PC-9 (cell line): ENCODE measurements around the gene CCDC117. TPM values are rescaled to one million over a fixed set of nuclear protein-coding genes. Genes with fewer than 3 reads are reported as not detected.

Source experiments
- BruUV-seq: library from RNA; stranded (reverse); fragments of 400-500 nt; replicated peaks from 2 replicates; lab custom pipeline; 2021; lab: Mats Ljungman, UMichigan
- CTCF ChIA-PET: fragments of 300-600 bp; sonication (Branson Sonifier 250); formaldehyde crosslinking; loops from one replicate; lab custom pipeline; 2022; ENCODE audit warnings: antibody characterized with exemption; lab: Charles Lee
- POLR2A ChIA-PET: fragments of 300-600 bp; sonication (Branson Sonifier 250); formaldehyde crosslinking; loops from one replicate; lab custom pipeline; 2022; ENCODE audit warnings: antibody characterized with exemption; ENCODE audit not compliant: unreplicated experiment; lab: Charles Lee
- DNase-seq, 2 experiments: peaks; one replicate each; pipeline versions ENCODE4 v3.0.0 to v3.0.0-alpha.2; 2015 to 2022; ENCODE audit warnings: mixed read lengths in 1 of 2
- H2AFZ ChIP-seq: fragments of 200-600 bp; sonication (generic); 2 replicates; pipeline ENCODE4 v1.8.1; 2017; ENCODE audit warnings: antibody characterized with exemption
- H3F3A ChIP-seq: fragments of 200-600 bp; sonication (generic); 2 replicates; pipeline ENCODE4 v1.8.1; 2017; ENCODE audit warnings: antibody characterized with exemption, mild to moderate bottlenecking, low read depth; ENCODE audit not compliant: insufficient read depth
- H3K27ac ChIP-seq: fragments of 200-600 bp; sonication (generic); 2 replicates; pipeline ENCODE4 v1.6.1; 2016; ENCODE audit warnings: mixed run types
- H3K27me3 ChIP-seq: fragments of 200-600 bp; sonication (generic); 2 replicates; pipeline ENCODE4 v1.6.1; 2016; ENCODE audit warnings: low read depth, mixed run types; ENCODE audit not compliant: insufficient read depth
- H3K36me3 ChIP-seq: fragments of 200-600 bp; sonication (generic); 2 replicates; pipeline ENCODE4 v1.6.1; 2016; ENCODE audit warnings: low read depth, mixed run types
- H3K4me1 ChIP-seq: fragments of 200-600 bp; sonication (generic); replicated peaks from 2 replicates; pipeline ENCODE4 v1.6.1; 2016; ENCODE audit warnings: mixed run types; ENCODE audit not compliant: insufficient read depth
- H3K4me2 ChIP-seq: fragments of 200-600 bp; sonication (generic); 2 replicates; pipeline ENCODE4 v1.6.1; 2017; ENCODE audit warnings: mixed run types
- H3K4me3 ChIP-seq: fragments of 200-600 bp; sonication (generic); 2 replicates; pipeline ENCODE4 v1.6.1; 2016; ENCODE audit warnings: mixed run types
- H3K79me2 ChIP-seq: fragments of 200-600 bp; sonication (generic); 2 replicates; pipeline ENCODE4 v1.6.1; 2017; ENCODE audit warnings: low read depth, mixed run types
- H3K9me2 ChIP-seq: fragments of 200-600 bp; sonication (generic); 2 replicates; pipeline ENCODE4 v1.8.1; 2017; ENCODE audit warnings: mild to moderate bottlenecking; ENCODE audit not compliant: insufficient read depth
- H3K9me3 ChIP-seq: fragments of 200-600 bp; sonication (generic); 2 replicates; pipeline ENCODE4 v1.8.1; 2016; ENCODE audit warnings: low read depth; ENCODE audit not compliant: insufficient read depth
- H4K20me1 ChIP-seq: fragments of 200-600 bp; sonication (generic); 2 replicates; pipeline ENCODE4 v1.8.1; 2017; ENCODE audit not compliant: insufficient read depth
- EZH2 ChIP-seq: fragments of 200-600 bp; sonication (generic); IDR thresholded peaks from 2 replicates; pipeline ENCODE4 v1.8.0; 2017; ENCODE audit warnings: antibody characterized with exemption, low read depth
- intact Hi-C: fragments of 100-400 bp; cut with micrococcal nuclease; formaldehyde crosslinking; loops from one replicate; pipeline ENCODE4 v1.10.0; 2022; ENCODE audit not compliant: unreplicated experiment
- total RNA-seq: library from RNA; stranded (reverse); gene quantifications from 2 replicates; pipeline ENCODE4 v1.2.3, GENCODE V29; 2021
- TF ChIP-seq, protein P1 (sequence below): fragments of 200-600 bp; sonication (generic); conservative IDR thresholded peaks from 2 replicates; pipeline ENCODE4 v1.6.1; 2017; ENCODE audit warnings: mixed run types, antibody characterized with exemption, mild to moderate bottlenecking, moderate library complexity

The CCDC117 gene
- total RNA-seq, 1 experiment from 2014 or later, result 11.4 TPM

DNA sequence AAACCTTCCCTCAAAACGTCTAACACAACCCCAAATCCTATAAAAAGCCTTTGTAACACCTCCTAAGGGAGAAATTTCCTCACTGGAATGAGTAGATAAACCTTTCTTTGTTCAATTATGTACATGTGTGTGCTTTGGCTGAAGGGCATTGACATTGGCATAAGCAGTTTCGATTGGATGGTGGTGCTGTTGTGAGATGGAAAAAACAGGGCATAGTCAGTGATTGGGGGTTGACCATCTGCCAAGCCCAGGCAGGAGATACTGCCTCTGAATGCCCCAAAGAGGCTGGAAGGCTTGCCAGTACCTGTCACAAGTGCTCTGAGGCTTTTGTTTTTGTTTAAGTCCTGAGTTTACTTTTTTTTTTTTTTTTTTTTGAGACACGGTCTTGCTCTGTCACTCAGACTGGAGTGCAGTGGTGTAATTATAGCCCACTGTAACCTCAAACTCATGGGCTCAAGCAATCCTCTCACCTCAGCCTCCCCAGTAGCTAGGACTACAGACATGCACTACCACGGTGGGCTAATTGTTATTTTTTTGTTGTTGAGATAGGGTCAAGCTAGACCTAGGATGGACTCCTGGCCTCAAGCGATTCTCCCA is 1.2 kb upstream of the CCDC117 start:
- CTCF ChIA-PET, result no interaction called here

GRCh38 chr22:28773461-28773867 is 969 bp downstream of the CCDC117 start:
- H3K79me2 ChIP-seq, result peaks cover 46% of the 10 kb centered on the region
- no peaks in the 10 kb centered on the region for H4K20me1 ChIP-seq
- H3K4me3 ChIP-seq, result peak overlapping the region; percentile 64
- intact Hi-C loops, result no loop called here
- no peaks in the 10 kb centered on the region for H3K27me3 ChIP-seq
- H3K9me2 ChIP-seq, result no peaks in the 10 kb centered on the region
- H3K27ac ChIP-seq, result no peak overlapping the region
- no peaks in the 10 kb centered on the region for H3F3A ChIP-seq
- H3K4me2 ChIP-seq, result peak overlapping the region; percentile 83
- ChIA-PET CTCF (interaction anchor here (0.6 kb wide), 1 partner anchor 817 kb away, joined by 3 read pairs; no protein-coding TSS in a partner anchor), POLR2A (no interaction called here)
- H3K36me3 ChIP-seq, result peaks cover 10% of the 10 kb centered on the region; the same call in 1 of the 2 replicates
- H2AFZ ChIP-seq, result peak overlapping the region; percentile 69
- H3K9me3 ChIP-seq, result no peaks in the 10 kb centered on the region
- no peak for DNase-seq
- 0 out of 2 replicates have a peak, but pooled peaks cover 8% of the 10 kb centered on the region for H3K4me1 ChIP-seq
- TSS peak; percentile 50 for BruUV-seq
- TF ChIP-seq, protein P1, sequence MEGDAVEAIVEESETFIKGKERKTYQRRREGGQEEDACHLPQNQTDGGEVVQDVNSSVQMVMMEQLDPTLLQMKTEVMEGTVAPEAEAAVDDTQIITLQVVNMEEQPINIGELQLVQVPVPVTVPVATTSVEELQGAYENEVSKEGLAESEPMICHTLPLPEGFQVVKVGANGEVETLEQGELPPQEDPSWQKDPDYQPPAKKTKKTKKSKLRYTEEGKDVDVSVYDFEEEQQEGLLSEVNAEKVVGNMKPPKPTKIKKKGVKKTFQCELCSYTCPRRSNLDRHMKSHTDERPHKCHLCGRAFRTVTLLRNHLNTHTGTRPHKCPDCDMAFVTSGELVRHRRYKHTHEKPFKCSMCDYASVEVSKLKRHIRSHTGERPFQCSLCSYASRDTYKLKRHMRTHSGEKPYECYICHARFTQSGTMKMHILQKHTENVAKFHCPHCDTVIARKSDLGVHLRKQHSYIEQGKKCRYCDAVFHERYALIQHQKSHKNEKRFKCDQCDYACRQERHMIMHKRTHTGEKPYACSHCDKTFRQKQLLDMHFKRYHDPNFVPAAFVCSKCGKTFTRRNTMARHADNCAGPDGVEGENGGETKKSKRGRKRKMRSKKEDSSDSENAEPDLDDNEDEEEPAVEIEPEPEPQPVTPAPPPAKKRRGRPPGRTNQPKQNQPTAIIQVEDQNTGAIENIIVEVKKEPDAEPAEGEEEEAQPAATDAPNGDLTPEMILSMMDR, result no peak
- no peak for TF ChIP-seq EZH2

More for the DNA sequence above, 1.2 kb upstream of the CCDC117 start:
- Histone ChIP-seq H3K79me2 (peaks cover 31% of the 10 kb centered on the region), H2AFZ (no peak overlapping the region), H3K4me3 (no peak overlapping the region), H3K36me3 (peaks cover 10% of the 10 kb centered on the region; the same call in 1 of the 2 replicates), H4K20me1 (no peaks in the 10 kb centered on the region), H3K4me1 (0 out of 2 replicates have a peak, but pooled peaks cover 8% of the 10 kb centered on the region), H3K27ac (no peak overlapping the region), H3F3A (no peaks in the 10 kb centered on the region), H3K4me2 (no peak overlapping the region), H3K27me3 (no peaks in the 10 kb centered on the region), H3K9me3 (no peaks in the 10 kb centered on the region), H3K9me2 (no peaks in the 10 kb centered on the region)
- no peak for DNase-seq
- no TSS peak for BruUV-seq
- POLR2A ChIA-PET, result interaction anchor here (0.6 kb wide), 1 partner anchor 41 kb away, joined by 10 read pairs; no protein-coding TSS in a partner anchor
- intact Hi-C loops, result no loop called here
- TF ChIP-seq EZH2, result no peak
- TF ChIP-seq, protein P1, result no peak

DNA sequence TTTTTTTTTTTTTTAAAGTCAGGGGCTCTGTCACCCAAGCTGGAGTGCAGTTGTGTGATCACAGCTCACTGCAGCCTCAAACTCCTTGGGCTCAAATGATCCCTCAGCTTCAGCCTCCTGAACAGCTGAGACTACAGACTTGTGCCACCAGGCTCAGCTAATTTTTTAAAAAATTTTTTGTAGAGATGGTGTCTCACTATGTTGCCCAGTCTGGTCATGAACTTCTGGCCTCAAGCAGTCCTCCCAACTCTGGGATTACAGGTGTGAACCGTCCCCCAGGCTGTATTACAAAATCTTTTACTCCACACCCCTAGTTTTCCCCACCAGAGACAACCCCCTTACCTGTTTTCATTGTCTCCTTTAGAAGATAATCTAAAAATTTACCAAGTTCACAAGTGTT is 1.9 kb downstream of the CCDC117 start:
- CTCF ChIA-PET, result interaction anchor here (0.7 kb wide), 1 partner anchor 16 kb away, joined by 3 read pairs; no protein-coding TSS in a partner anchor
- TF ChIP-seq, protein P1, result no peak
- no peak for TF ChIP-seq EZH2
- H3K36me3 ChIP-seq, result peaks cover 10% of the 10 kb centered on the region; the same call in 1 of the 2 replicates
- 0 out of 2 replicates have a peak overlapping the region, but pooled peaks have one; percentile 7 for H3K4me2 ChIP-seq
- H3K27me3 ChIP-seq, result no peaks in the 10 kb centered on the region
- no peaks in the 10 kb centered on the region for H3F3A ChIP-seq
- no TSS peak for BruUV-seq
- peaks cover 50% of the 10 kb centered on the region for H3K79me2 ChIP-seq
- no peak overlapping the region; the same call in 1 of the 2 replicates for H3K4me3 ChIP-seq
- POLR2A ChIA-PET, result no interaction called here
- H3K9me2 ChIP-seq, result no peaks in the 10 kb centered on the region
- 0 out of 2 replicates have a peak, but pooled peaks cover 8% of the 10 kb centered on the region for H3K4me1 ChIP-seq
- no peaks in the 10 kb centered on the region for H4K20me1 ChIP-seq
- no peak overlapping the region for H2AFZ ChIP-seq
- no peak overlapping the region for H3K27ac ChIP-seq
- intact Hi-C loops, result no loop called here
- H3K9me3 ChIP-seq, result no peaks in the 10 kb centered on the region
- DNase-seq, result no peak
